ENCODE results near the gene DDX47. TPM values are rescaled to one million over a fixed set of nuclear protein-coding genes. Genes with fewer than 3 reads are reported as not detected.
"Not testable (repeated sequence)": the region's sequence is repeated elsewhere in the genome, so short reads cannot be mapped to it uniquely, and the experiment has no call there.

The DDX47 gene
- total RNA-seq, 2 experiments from 2014 or later, result 56.3 to 60.8 TPM

DNA sequence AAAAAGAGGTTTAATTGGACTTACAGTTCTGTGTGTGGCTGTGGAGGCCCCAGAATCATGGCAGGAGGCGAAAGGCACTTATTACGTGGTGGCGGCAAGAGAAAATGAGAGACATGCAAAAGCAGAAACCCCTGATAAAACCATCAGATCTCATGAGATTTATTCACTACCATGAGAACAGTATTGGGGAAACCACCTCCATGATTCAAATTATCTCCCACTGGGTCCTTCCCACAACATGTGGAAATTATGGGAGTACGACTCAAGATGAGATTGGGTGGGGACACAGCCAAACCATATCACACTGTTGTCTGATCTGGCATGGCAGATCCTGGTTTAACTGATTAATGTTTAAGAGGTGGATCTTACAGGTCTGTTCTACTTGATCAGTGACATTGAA lies 5.6 kb downstream of the DDX47 start:
- peak overlapping the region; percentile 14 for H3K27ac Mint-ChIP-seq
- POLR2A ChIA-PET, result no interaction called here

GRCh38 chr12:12819221-12819620 lies 6.1 kb downstream of the DDX47 start:
- H3K27ac Mint-ChIP-seq, result no peak overlapping the region
- H3K4me3 Mint-ChIP-seq, result no peak overlapping the region
- H3K4me1 Mint-ChIP-seq, result peaks cover 37% of the 10 kb centered on the region
- peaks cover 45% of the 10 kb centered on the region for H3K36me3 Mint-ChIP-seq
- DNase-seq, result no peak
- no peak for ATAC-seq (ENCODE audit: low read depth)
- POLR2A ChIA-PET, result no interaction called here
- no peaks in the 10 kb centered on the region for H3K9me3 Mint-ChIP-seq
- no peaks in the 10 kb centered on the region for H3K27me3 Mint-ChIP-seq

More for the DNA sequence above, 5.6 kb downstream of the DDX47 start:
- H3K9me3 Mint-ChIP-seq, result no peaks in the 10 kb centered on the region
- H3K36me3 Mint-ChIP-seq, result peaks cover 47% of the 10 kb centered on the region
- no peak for ATAC-seq (ENCODE audit: low read depth)
- H3K4me1 Mint-ChIP-seq, result peaks cover 40% of the 10 kb centered on the region
- H3K4me3 Mint-ChIP-seq, result no peak overlapping the region
- no peak for DNase-seq
- no peaks in the 10 kb centered on the region for H3K27me3 Mint-ChIP-seq

DNA sequence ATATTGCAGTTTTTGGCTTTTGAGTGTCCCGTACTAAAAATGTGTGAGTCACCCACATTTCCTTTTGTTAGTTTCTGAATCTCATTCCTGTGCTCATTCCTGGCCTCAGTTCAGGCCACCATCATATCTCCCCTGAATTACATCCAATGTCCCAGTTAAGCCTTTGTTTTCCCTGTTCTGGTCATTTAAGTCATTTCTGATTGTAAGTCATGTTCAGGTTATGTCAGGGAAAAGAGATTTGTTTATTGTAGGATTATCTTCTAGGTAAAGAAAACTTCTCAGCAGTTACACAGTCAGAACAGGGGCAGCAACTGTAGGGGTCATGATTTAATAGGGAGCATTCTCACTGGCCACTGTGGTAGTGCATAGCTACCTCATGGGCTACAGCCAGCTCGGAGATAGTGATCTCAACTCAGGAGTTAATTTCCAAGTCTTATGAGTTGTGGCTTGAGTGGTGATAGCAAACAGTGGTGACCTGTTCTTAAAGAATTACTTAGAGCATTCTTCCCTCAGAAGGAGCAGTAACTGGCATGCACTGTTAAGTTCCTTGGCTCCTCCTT lies 6.7 kb downstream of the DDX47 start:
- H3K4me3 Mint-ChIP-seq, result no peak overlapping the region

DNA sequence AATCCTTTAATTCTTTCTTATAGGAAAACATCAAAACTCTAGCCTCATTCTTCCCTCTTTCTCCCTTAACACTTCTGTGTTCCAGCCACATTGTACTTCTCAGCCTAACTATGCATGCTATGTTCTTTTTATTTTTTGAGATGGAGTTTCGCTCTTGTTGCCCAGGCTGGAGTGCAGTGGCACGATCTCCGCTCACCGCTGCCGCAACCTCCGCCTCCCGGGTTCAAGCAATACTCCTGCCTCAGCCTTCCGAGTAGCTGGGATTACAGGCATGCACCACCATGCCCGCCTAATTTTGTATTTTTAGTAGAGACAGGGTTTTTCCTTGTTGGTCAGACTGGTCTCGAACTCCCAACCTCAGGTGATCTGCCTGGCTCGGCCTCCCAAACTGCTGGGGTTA lies 7.2 kb downstream of the DDX47 start:
- Mint-ChIP-seq H3K4me1 (peaks cover 29% of the 10 kb centered on the region), H3K36me3 (peaks cover 40% of the 10 kb centered on the region)
- H3K9me3 Mint-ChIP-seq; POLR2A ChIA-PET; H3K27ac Mint-ChIP-seq; H3K4me3 Mint-ChIP-seq; H3K27me3 Mint-ChIP-seq; DNase-seq; ATAC-seq (ENCODE audit: low read depth): not testable (repeated sequence)

More for the DNA sequence above, 6.7 kb downstream of the DDX47 start:
- peaks cover 39% of the 10 kb centered on the region for H3K36me3 Mint-ChIP-seq
- DNase-seq (no peak), ATAC-seq (ENCODE audit: low read depth) (no peak)
- POLR2A ChIA-PET, result no interaction called here
- H3K4me1 Mint-ChIP-seq, result peaks cover 31% of the 10 kb centered on the region
- no peaks in the 10 kb centered on the region for H3K27me3 Mint-ChIP-seq
- no peak overlapping the region for H3K27ac Mint-ChIP-seq
- H3K9me3 Mint-ChIP-seq, result no peaks in the 10 kb centered on the region

DNA sequence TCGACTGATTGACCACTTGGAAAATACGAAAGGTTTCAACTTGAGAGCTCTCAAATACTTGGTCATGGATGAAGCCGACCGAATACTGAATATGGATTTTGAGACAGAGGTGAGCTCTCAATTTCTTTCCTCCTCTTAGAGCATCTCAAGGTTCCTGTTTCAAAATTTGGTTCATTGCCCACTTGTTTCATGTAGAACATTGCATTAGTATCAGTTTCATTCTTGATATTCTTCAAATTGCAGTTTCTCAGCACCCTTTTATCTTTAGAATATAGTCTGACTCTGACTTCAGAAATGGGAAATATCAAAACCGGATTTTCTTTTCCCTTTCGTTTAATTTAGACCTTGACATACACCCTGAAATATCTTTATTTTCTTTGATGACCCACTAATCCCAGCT lies 8.8 kb downstream of the DDX47 start:
- DNase-seq (no peak), ATAC-seq (ENCODE audit: low read depth) (no peak)
- Mint-ChIP-seq H3K9me3 (no peaks in the 10 kb centered on the region), H3K4me1 (peaks cover 15% of the 10 kb centered on the region), H3K4me3 (no peak overlapping the region), H3K36me3 (peaks cover 30% of the 10 kb centered on the region), H3K27ac (no peak overlapping the region), H3K27me3 (no peaks in the 10 kb centered on the region)
- POLR2A ChIA-PET, result interaction anchor here (0.8 kb wide), 1 partner anchor 15 kb away, joined by 4 read pairs; no protein-coding TSS in a partner anchor

GRCh38 chr12:12822886-12823285 lies 9.7 kb downstream of the DDX47 start:
- Mint-ChIP-seq H3K9me3 (no peaks in the 10 kb centered on the region), H3K4me3 (no peak overlapping the region), H3K27me3 (no peaks in the 10 kb centered on the region), H3K27ac (no peak overlapping the region), H3K36me3 (peaks cover 37% of the 10 kb centered on the region), H3K4me1 (peaks cover 15% of the 10 kb centered on the region)
- DNase-seq, result no peak
- ATAC-seq (ENCODE audit: low read depth), result no peak
- POLR2A ChIA-PET, result no interaction called here

DNA sequence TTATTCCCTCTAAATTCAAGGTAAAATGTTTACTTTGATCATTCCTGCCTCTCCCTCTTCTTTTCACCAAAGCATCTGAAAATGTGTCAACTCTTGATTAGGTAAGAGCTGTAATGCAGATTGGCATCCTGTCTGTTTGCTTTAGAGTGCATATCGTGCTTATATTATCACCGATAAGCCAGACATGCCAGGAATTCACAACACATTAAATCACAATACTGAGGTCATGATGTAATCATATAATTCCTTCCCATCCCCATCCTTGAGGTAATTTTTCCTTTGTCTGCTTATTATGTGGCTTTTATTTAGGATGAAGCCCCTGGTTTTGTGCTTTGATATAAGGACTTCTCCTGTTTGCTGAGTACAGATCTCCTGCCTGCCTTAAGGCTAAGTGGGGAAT lies 10.2 kb downstream of the DDX47 start:
- no peaks in the 10 kb centered on the region for H3K9me3 Mint-ChIP-seq
- ATAC-seq (ENCODE audit: low read depth) (no peak), DNase-seq (no peak)
- peaks cover 38% of the 10 kb centered on the region for H3K36me3 Mint-ChIP-seq
- H3K4me1 Mint-ChIP-seq, result peaks cover 15% of the 10 kb centered on the region
- no peaks in the 10 kb centered on the region for H3K27me3 Mint-ChIP-seq
- H3K27ac Mint-ChIP-seq, result no peak overlapping the region
- POLR2A ChIA-PET, result no interaction called here
- no peak overlapping the region for H3K4me3 Mint-ChIP-seq

DNA sequence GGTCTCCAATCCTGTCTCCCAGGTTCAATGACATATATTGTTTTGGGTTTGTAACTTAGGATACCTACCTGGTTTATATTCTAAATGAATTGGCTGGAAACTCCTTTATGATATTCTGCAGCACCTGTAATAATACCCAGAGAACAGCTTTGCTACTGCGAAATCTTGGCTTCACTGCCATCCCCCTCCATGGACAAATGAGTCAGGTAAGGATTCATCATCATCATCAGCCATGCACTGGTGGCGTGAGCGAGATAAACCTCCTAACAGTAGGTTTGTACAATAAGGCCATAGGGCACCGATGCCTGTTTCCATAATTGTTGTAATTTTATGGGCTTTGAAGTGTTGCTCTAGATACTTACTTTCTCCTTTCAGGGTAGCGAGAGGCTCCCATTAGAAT lies 10.7 kb downstream of the DDX47 start:
- Mint-ChIP-seq H3K4me3 (no peak overlapping the region), H3K36me3 (peaks cover 37% of the 10 kb centered on the region), H3K27me3 (no peaks in the 10 kb centered on the region), H3K9me3 (no peaks in the 10 kb centered on the region), H3K27ac (no peak overlapping the region), H3K4me1 (peaks cover 13% of the 10 kb centered on the region)
- POLR2A ChIA-PET, result no interaction called here
- ATAC-seq (ENCODE audit: low read depth) (no peak), DNase-seq (no peak)

- Mint-ChIP-seq H3K27ac (no peak overlapping the region), H3K9me3 (no peaks in the 10 kb centered on the region), H3K4me3 (no peak overlapping the region), H3K36me3 (peaks cover 24% of the 10 kb centered on the region), H3K4me1 (peaks cover 5% of the 10 kb centered on the region), H3K27me3 (no peaks in the 10 kb centered on the region)
- POLR2A ChIA-PET, result no interaction called here
- ATAC-seq (ENCODE audit: low read depth) (no peak), DNase-seq (no peak)
Measured at GRCh38 chr12:12835378-12836146, 22.4 kb downstream of the DDX47 start.

DNA sequence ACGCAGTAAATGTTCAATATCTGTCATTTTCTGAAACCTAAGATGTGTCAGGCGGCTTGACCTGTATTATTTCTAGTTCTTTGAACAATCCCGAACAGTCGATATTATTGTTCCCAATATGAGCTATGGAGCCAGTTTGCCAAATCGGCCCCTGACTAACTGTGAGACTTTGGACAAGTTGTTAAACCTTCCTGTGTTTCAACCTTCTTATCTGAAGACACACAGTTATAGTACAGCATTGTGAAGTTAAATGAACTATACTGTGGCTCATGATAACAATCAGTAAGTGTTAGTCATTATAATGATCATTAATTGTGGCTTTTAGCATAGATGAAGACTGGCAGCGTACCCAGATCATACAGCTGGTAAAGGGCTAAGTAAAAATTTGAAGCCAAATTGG lies 23.4 kb downstream of the DDX47 start:
- peaks cover 20% of the 10 kb centered on the region for H3K36me3 Mint-ChIP-seq
- DNase-seq, result no peak
- no peaks in the 10 kb centered on the region for H3K9me3 Mint-ChIP-seq
- POLR2A ChIA-PET, result interaction anchor here (1.4 kb wide), 1 partner anchor 15 kb away, joined by 4 read pairs; no protein-coding TSS in a partner anchor
- H3K27me3 Mint-ChIP-seq, result no peaks in the 10 kb centered on the region
- H3K4me3 Mint-ChIP-seq, result no peak overlapping the region
- peaks cover 5% of the 10 kb centered on the region for H3K4me1 Mint-ChIP-seq
- no peak overlapping the region for H3K27ac Mint-ChIP-seq
- no peak for ATAC-seq (ENCODE audit: low read depth)

DNA sequence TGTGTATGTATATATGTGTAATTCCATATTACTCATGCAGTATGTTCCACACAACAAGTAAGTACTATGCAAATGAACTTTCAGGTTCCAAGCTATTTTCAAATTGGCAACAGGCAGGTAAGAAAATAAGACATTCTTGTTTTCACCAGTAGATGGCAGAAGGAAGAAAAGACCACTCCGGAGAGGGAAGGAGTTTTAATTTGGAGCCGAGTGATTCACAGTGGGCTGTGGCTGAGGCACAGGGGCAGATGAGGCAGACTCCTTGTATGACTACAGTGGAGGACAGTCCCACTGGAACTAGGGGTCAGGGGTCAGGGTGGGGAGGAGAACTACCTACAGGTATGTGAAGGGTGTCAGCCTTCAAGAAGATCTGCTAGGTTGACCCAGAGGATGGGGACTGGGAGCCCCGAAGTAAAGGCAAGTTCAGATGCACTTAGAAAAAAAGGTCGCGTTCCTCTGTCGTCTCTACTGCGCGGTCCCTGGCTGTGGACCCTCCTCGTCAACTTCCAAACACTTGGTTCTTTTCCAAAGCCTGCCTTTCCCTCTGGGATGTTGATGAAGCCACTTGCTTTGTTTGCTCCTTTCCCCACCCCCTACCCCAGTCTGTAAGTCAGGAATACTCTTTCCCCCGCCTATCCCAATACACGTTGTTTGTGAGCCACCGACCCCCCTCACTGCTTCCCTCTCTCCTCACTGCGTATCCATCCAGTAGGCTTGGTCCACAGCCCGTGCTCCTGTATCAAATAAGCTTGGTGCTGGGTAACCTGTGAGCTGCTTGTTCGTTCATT lies 24.1 kb downstream of the DDX47 start:
- POLR2A ChIA-PET, result interaction anchor here (1.1 to 1.4 kb wide), 2 partner anchors 16 to 34 kb away, joined by 3 to 4 read pairs; no protein-coding TSS in a partner anchor
- DNase-seq (peak; percentile 37), ATAC-seq (ENCODE audit: low read depth) (peak; percentile 79)
- Mint-ChIP-seq H3K4me1 (peaks cover 5% of the 10 kb centered on the region), H3K9me3 (no peaks in the 10 kb centered on the region), H3K27ac (no peak overlapping the region), H3K4me3 (no peak overlapping the region), H3K27me3 (no peaks in the 10 kb centered on the region), H3K36me3 (peaks cover 17% of the 10 kb centered on the region)

DNA sequence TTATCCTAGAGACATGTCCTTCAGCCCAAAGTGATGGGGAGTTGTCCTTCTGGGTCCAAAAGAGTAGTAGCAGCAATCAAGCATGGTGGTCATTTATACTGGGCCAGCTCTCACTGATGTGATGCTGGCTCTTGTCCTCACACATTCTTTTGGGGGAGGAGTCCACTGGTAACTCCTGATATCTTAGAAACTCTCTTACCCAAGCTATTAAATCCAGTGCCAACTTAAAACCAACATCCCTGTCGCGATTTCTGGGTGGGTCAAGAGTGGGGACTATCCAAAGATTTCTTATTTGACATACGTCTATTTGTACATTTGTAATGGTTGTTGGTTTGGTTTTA lies 24.6 kb downstream of the DDX47 start:
- no peak overlapping the region for H3K4me3 Mint-ChIP-seq
- no peaks in the 10 kb centered on the region for H3K27me3 Mint-ChIP-seq
- H3K36me3 Mint-ChIP-seq, result peaks cover 11% of the 10 kb centered on the region
- no peak overlapping the region for H3K27ac Mint-ChIP-seq
- DNase-seq, result no peak
- no peaks in the 10 kb centered on the region for H3K9me3 Mint-ChIP-seq
- H3K4me1 Mint-ChIP-seq, result peaks cover 5% of the 10 kb centered on the region
- POLR2A ChIA-PET, result interaction anchor here (1.1 to 1.4 kb wide), 2 partner anchors 16 to 35 kb away, joined by 3 to 4 read pairs; no protein-coding TSS in a partner anchor
- ATAC-seq (ENCODE audit: low read depth), result no peak

DNA sequence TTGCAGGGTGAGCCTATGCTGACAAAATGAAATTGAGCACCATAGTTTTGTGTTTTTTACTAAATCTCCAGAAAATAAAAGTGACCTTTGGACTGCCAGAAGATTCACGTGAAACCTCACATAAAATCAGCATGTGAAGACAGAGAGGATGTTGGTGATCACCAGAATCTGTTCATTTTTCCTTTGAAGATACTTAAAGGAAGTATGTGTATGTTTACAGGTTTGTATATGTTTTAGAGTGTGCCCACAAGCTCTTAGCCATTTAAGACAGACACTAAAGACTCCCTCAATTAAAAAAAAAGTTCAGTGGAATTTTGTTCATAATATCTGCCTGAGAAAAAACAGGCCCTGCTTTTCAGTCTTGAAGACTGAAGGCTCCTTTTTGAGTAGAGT lies 25.9 kb downstream of the DDX47 start:
- POLR2A ChIA-PET, result no interaction called here
- H3K9me3 Mint-ChIP-seq, result no peaks in the 10 kb centered on the region
- peaks cover 6% of the 10 kb centered on the region for H3K36me3 Mint-ChIP-seq
- H3K27ac Mint-ChIP-seq, result peak overlapping the region; percentile 42
- no peak overlapping the region for H3K4me3 Mint-ChIP-seq
- no peak for DNase-seq
- no peaks in the 10 kb centered on the region for H3K27me3 Mint-ChIP-seq
- peaks cover 5% of the 10 kb centered on the region for H3K4me1 Mint-ChIP-seq
- peak; percentile 46 for ATAC-seq (ENCODE audit: low read depth)

Measured in activated naive CD8-positive, alpha-beta T cell treated with anti-CD3 and anti-CD28 coated beads, Interleukin-2, amount 10 ng/mL, durations not matched to agents 7 days and 5 days (primary cell).